ENCODE measurements around the gene MLXIP.
"Not testable (repeated sequence)": the region's sequence is repeated elsewhere in the genome, so short reads cannot be mapped to it uniquely, and the experiment has no call there.

Gene MLXIP

DNA sequence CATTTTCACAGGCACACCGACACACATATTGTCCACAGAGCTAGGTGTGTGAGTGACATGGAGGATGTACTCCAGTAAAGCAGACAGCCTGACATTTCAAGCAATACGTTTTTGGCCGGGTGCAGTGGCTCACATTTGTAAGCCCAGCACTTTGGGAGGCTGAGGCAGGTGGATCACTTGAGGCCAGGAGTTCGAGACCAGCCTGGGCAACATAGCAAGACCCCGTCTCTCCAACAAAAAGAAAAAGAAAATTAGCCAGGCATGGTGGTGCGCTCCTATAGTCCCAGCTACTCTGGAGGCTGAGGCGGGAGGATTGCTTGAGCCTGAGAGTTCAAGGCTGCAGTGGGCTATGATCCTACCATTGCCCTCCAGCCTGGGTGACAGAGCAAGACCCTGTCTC lies 22.1 kb upstream of the MLXIP start:
- not testable (repeated sequence) for DNase-seq

DNA sequence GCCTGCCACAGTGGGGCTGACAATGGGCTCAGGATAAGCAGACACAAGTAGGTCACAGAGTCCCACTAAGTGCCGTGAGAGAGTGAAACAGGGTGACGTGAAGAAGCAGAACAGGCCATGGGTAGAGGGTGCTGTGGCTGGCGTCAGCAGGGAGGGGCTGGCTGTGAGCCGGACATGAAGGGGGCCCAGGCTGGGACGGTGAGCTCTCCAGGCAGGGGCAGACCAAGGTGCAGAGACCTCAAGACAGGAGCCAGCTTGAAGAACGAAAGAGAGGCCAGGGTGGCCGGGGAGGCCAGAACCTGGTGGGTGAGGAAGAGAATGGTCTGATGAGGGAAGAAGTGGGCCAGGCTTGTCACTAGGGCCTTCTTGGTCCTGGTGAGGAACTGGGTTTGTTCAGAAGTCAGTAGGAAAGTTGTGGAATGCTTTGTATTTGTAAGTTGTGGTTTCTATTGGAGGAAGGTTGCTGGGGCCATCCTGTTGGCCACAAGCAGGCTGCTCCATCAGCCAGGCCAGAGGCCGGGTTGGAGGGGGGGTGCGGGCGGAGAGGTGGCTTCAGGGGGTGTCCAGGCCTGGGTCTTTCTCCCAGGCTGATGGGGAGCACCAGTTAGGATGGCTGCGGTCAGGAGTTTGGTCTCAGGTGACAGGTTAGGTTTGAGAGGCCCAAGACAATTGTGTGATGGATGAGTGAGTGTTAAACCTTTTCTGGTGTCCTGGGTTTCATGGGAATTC lies 21.4 kb upstream of the MLXIP start:
- no peak for DNase-seq

DNA sequence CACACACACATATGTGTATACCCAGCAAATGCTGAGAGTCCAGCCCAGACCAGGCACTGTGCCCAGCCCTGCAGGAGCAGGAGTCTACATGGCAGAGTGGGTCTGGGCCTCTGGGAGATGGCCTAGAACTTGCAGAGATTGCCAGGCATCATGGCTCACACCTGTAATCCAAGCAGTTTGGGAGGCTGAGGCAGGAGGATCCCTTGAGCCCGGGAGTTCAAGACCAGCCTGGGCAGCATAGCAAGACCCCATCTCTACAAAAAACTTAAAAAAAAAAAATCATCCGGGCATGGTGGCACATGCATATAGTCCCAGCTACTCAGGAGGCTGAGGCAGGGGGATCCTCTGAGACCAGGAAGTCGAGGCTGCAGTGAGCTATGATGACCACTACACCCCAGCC lies 20.8 kb upstream of the MLXIP start:
- DNase-seq: no peak

DNA sequence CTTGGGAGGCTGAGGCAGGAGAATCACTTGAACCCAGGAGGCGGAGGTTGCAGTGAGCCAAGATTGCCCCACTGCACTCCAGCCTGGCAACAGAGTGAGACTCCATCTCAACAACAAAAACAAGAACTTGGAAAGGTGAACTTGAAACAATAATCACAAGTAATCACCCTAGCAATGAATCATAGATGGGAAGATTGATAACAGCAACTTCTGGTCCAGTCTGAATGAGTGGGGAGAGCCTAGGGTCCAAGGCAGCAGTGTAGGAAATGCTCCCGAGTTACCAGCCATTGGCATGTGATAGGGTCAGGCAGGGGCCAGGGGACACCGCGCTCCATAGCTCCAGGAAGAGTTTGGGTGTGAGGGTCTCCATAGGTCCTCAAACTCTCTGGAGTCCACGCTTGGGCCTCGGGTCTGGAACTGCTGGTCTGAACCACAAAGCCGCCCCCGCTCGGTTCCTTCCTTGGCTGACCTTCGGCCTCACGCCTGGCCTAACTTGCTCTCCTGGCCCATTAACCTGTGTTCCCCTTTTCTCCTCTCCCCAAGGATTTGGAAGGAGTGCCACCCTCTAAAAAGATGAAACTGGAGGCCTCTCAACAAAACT lies 19.9 kb upstream of the MLXIP start:
- no peak for DNase-seq

DNA sequence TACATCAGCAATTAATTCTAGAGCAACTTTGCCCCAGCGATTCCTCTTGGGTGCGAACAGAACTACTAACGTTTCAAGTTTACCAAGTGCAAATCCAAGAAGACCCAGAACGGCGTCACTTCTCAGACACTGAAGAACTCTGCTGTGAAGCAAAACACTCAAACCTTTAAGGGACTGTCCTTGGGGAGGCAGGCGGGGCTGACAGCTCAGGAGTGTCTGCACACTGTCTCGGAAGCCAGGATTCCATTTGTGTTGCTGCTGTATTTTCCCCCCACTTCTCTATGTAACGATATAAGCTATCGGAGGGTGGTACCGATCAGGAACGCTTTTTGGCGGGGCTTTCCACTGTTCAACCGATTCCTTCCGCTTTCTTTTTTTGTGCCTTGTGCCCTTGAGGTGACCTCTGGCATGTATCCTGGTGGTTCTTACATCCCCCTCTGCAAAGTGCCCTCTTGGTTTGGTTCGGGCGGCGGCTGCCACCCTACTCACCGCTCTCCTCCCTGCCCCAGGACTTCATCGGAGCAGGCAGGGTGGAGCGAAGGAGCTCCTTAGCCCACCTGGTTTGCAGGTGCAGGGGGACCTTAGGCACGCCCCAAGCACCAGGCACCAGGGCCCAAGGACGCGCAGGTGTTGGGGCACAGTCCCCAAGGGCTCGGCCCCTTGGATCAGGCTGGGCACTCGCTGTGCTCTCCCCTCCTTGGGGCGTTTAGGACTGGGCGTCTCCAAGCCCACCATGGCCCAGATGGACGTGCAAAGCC lies 19.2 kb upstream of the MLXIP start:
- no peak for DNase-seq

DNA sequence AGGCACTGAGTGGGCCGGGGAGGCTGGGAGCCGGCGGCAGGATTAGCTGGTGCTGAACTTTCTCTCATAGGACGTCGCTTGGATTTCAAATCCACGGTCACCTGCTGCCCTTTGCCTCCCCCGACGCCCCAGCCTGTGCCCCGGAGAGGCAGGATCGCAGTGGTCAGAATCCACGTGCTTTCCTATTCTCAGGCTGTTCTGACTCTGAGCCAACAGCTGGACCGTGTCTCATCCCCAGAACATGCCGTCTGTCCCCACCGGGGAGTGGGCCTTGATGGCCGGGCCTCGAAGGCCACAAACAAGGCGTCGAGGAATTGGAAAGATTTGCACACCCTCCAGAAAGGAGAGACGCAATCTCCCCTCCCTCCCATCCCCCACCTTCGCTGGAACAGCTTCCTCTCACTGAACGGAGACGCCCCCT lies 18.5 kb upstream of the MLXIP start:
- no peak for DNase-seq

DNA sequence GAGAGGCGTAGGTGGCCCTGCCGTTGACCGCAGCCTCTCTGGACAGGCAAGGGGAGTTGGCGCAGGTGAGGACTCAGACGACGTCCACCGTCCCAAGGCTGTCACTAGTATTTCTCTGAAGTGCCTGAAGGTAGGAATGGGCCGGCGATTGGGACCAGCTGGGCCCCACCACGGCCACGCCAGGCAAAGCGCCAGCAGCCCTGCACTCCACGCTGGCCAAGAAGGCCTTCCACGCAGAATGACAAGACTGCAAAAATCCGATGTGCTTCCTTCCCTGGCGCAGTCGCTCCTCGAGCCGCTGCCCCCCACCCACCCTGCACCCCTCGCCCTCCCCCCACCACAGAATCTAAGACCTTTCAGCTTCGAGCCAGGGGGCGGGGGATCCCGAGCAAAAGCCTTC lies 17.3 kb upstream of the MLXIP start:
- no peak for DNase-seq

DNA sequence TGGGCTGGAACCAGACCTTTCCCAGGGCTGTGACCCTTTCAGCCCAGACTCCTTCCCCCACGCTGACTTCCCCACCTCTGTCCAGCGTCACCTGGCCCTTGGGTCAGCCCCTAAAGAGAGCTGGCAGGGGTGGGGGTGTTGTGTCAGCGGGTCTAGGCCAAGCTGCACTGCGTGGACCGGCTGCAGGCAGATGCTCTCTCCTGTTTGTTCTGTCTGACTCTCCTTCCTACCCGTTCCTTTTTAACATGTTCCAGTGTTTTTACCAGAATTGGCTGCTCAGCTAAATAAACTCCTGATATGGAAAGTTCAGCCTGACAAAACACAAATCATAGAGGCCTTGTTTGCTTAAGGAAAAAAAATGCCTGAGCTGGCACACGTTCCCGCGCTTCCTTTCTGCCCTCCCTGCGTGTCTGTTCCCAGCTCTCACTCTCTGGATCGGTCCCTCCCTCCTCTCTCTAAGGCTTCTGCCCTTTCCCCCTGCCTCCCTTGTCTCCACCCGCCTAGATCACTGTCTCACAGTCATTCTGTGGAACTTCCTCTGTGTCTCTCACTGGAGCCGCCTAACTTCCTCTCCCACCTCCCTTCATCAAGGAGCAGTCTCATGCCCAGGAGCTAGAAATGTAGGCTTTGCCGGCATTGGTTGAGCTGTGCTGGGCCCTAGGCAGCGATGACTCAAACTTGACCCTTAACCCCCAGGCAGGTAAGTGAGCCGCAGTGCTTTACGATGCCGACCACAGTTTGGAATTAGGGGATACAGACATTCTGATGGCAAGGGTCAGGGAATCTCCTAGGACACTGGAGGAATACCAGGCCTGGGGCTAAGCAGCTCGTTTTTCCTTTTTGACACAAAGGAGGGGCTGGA lies 15.5 kb upstream of the MLXIP start:
- DNase-seq: peak; percentile 66

DNA sequence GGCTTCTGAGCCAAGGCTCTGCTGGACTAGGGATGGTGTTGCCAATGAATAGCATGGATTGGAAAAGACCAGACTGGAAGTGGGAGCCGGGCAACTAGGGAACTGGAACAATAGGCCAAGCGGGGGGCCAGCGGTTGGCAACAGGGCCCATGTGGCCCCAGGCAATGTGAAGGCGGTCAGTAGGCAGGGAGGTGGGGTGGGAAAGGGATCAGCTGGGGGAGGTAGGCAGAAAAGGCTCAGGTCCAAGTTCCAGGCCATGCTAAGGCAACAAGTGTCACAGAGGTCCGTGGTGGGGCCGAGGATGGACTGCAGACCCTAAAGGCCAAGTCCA lies 14.9 kb upstream of the MLXIP start:
- DNase-seq: no peak

DNA sequence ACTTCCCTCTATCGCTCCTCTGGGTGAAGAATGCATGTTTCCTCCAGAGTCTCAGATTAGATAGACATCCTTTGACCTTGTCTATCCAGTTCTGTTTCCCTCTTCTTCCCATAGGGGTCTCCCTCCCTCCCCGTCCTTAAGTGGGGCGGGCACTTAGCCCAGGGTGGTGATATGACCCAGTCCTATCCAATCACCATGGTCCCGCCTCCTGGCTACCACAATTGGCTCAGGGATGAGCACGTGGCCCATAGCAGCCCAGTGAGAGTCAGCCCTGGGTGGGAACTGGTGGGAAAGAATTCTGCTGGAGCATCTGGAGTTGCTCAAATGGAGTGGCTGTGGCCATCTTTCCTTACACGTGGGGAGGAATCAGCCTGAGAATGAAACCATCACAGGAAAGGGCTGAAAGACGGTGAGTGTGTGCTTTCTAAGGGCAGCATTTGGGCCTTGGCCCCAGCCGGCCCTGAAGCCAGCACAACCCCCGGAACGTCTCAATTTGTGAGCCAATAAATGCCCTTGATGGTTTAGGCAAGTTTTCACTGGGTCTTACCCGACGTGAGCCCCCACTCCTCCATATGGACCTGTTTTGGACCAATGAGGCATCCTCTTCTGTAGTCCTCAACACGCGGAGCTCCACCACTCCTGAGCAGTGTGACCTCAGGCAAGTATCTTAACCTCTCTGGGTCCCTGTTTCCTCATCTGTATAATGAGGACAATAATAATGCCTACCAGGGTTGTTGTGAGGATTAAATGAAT lies 14.4 kb upstream of the MLXIP start:
- DNase-seq: peak; percentile 96

DNA sequence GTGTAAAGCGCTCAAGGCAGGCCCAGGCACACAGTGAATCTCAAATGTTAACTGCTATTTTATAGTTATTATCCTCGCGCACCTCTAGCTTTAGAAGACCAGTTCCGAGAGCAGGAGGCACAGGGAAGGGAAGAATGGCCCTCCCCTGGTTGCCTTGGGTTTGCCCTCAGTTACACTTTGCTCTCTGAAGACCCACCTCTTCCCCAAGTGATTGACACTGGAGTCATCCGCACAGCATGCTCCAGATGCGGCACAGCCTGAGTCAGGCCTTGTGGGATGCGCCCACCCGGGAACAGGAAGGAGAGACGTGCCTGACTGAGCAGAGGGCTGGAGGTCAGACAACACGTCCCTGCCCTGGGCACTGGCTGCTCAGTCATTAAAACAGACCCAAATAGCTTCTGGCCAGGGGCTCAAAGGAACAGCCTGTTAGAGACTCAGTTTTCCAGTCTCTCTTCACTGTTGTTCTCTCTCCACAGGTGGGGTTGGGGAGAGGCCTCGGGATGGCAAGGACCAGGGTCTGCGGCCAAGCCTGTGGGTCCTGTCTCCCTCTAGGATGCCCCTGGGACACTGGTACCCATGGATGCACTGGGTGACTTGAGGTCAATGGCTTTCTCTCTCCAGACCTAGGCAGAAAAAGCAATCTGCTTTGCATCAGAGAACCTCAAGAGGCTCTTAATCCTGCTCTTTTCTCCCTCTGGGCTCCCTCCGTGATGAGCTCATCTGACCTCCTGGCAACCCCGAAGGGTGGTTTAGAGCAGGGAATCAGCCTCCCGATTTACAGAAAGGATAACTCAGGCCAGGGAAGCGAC lies 13.6 kb upstream of the MLXIP start:
- peak; percentile 84 for DNase-seq

DNA sequence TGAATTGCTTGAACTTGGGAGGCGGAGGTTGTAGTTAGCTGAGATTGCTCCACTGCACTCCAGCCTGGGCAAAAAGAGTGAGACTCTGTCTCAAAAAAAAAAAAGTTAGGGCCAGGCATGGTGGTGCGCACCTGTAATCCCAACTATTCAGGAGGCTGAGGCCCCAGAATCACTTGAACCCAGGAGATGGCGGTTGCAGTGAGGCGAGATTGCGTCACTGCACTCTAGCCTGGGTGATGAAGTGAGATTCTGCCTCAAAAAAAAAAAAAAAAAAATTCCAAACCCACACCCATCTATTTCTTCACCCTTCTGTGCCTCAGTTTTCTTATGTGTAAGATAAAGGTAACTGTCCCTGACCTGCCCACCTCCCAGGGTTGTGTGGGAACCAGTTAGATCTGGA lies 11.0 kb upstream of the MLXIP start:
- DNase-seq: no peak

DNA sequence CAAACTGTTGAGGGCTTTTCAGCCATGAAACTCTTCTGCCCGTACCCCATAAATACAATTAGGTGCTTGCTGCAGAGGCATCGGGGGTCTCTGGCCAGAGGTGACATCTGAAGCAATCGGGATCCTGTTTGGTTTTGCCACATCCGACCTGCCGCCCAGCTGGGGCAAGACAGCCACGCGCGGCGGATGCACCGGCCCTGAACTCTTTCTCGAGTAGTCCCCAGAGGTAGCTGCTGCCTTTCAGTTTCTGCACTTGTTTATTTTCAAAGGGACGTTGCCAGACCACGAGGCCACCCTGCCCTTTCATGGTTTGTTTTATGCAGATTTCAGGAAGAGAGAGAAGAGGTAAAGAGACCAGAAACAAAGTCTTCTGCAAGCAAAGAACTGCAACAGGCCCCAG lies 10.6 kb upstream of the MLXIP start:
- DNase-seq: peak; percentile 72

DNA sequence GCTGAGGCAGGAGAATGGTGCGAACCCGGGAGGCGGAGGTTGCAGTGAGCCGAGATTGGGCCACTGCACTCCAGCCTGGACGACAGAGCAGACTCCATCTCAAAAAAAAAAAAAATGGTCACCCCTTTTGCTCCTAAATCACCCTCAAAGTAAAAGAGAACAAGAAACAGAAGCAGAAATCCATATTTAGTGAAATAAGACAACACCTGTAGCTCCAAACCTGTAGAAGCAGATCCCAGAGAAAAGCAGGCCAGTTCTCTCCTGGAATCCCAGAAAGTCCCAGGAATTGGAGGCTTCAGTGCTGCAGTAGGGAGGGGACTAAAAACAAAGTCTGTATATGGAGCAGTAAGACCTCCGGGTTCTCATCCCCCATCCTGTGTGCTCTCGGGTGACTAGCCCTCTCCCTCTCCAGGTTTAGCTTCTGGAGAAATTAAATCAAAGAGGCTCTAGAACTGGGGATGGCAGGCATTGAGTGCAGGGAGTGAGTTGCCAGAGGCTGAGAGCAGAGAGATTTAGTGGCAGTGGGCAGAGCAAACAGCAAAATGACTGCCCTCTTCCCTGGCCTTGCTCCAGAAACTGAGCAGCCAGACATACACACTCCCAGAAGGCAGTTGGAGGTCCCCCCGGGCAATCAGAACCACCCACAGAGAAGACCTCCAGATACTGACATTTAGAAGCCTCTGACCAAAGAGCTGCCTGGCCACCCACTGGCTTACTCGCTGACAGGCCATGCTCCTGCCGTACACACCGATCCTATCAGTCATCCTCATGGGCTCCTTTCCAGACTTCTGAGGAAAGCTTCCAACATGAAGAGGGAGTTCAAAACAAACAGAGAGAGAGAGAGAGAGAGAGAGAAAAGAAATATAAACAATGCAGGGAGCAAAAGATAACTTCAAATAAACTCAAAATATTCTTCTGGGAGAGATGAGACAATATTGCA lies 6.3 kb upstream of the MLXIP start:
- DNase-seq: no peak

DNA sequence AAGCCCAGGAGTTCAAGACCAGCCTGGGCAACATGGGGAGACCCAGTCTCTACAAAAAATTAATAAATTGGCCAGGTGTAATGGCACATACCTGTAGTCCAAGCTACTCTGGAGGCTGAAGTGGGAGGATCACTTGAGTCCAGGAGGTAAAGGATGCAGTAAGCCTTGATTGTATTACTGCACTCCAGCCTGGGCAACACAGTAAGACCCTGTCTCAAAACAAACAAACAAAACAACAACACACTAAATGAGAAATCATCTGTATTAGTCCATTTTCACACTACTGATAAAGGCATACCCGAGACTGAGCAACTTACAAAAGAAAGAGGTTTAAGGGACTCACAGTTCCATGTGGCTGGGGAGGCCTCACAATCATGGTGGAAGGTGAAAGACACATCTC lies 4.7 kb upstream of the MLXIP start:
- no peak for DNase-seq

DNA sequence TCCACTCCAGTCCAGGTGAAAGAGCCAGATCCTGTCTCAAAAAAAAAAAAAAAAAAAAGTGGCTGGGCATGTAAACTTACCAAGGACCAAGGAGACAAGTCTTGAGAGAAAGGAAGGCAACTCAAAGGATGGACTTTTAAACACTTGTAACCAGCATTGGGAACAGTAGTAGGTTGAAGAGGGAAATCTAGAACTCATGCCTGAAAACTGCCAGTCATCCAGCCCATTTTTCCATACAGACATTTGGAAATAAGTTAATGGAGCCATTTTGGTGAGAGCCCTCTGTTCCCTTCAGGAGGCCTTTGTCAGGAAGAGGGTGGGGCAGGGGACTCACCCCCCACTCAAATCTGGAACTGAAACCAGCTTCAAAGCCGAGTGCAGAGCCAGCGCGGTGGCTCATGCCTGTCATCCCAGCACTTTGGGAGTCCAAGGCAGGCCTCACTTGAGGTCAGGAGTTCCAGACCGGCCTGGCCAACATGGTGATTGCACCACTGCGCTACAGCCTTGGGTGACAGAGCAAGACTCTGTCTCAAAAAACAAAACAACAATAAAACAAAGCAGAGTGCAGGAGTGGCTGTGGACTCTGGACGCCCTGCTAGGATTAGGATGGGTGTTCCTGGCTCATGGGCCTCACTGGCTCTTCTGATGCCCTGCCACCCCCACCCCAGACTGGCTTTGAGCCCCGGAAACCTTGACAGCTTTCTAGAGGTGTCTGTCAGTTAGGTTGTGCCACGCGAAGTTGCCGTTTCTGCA lies 1.6 kb upstream of the MLXIP start:
- peak; percentile 95 for DNase-seq

DNA sequence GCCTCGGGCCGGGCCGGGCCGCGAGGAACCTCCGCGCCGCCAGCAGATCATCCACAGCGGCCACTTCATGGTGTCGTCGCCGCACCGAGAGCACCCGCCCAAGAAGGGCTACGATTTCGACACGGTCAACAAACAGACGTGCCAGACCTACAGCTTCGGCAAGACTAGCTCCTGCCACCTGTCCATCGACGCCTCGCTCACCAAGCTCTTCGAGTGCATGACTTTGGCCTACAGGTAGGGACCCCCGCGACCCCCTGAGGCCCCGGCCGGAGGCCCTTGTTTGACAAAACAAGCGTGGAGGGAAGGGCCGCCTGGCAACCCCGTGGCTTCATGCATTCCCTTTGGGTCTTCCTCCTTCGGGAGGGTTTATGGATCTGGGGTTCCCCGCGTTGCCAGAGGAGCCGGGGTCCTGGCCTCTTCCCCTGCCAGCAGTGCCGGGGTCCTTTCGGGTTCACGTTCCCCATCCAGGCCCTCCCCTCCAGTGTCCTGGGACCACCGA lies 526 bp downstream of the MLXIP start:
- DNase-seq: peak; percentile 10

DNA sequence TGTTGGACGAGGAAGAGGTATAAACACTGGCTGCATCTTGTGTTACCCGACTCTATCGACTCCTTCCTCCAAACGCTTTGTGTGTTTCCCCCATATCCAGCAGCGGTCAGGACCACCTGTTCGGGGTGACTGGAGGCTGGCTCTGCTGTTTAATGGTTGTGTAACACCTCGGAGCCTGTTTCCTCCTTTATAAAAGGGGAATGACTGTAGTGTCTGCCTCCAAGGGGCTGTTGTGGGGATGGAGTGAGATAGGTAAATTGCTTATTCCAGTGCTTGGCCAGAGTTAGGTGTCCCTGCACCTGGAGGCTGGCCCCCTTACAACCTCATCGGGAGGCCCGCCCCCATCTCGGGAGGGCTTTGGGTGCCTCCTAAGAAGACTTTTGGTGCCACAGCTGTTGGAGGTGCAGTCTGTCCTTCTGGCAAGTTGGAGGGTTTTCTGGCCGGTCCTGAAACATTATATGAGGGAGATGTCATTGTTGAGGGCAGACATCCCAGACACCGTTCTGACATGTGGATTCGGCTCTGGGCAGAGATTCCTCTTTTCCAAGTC lies 1.1 kb downstream of the MLXIP start:
- DNase-seq: peak; percentile 65
